IMR-90 (cell line): ENCODE results near the gene NFATC1. TPM values are rescaled to one million over a fixed set of nuclear protein-coding genes. Genes with fewer than 3 reads are reported as not detected.

Experiments used
- ATAC-seq: fragments of 200-7000 bp; cut with Tn5 transposase; 2 replicates; pipeline ENCODE4 v1.9.1; 2020; ENCODE audit warnings: low read depth, mild to moderate bottlenecking, moderate library complexity
- BruUV-seq: library from RNA; stranded (reverse); fragments of 400-500 nt; replicated peaks from 2 replicates; lab custom pipeline; 2021; lab: Mats Ljungman, UMichigan
- CTCF ChIA-PET: fragments of 300-600 bp; formaldehyde crosslinking; extraction: SDS; loops from one replicate; lab custom pipeline; 2021; ENCODE audit warnings: antibody characterized with exemption; lab: Yijun Ruan, JAX
- POLR2A ChIA-PET: fragments of 300-600 bp; sonication (Branson Sonifier 250); formaldehyde crosslinking; loops from one replicate; lab custom pipeline; 2022; ENCODE audit warnings: antibody characterized with exemption; ENCODE audit not compliant: unreplicated experiment; lab: Charles Lee
- DNase-seq: peaks from one replicate; pipeline ENCODE4 v3.0.0; 2013
- H2AFZ ChIP-seq: replicated peaks from 2 replicates; pipeline ENCODE3; 2013; ENCODE audit warnings: low read length, mild to moderate bottlenecking; ENCODE audit not compliant: poor library complexity
- H2AK5ac ChIP-seq: 2 replicates; pipeline ENCODE4 v1.6.1; 2013; ENCODE audit warnings: low read depth, low read length, inconsistent platforms
- H2AK9ac ChIP-seq: replicated peaks from 2 replicates; pipeline ENCODE3; 2013; ENCODE audit warnings: mild to moderate bottlenecking, low read depth, low read length, moderate library complexity; ENCODE audit not compliant: poor library complexity
- H2BK120ac ChIP-seq: 2 replicates; pipeline ENCODE4 v1.6.1; 2013; ENCODE audit warnings: low read depth, low read length, inconsistent platforms
- H2BK15ac ChIP-seq: 3 replicates; pipeline ENCODE4 v1.6.1; 2013; ENCODE audit warnings: low read depth, low read length, inconsistent platforms
- H2BK20ac ChIP-seq: 2 replicates; pipeline ENCODE4 v1.6.1; 2013; ENCODE audit warnings: low read depth, mild to moderate bottlenecking, inconsistent platforms, low read length, moderate library complexity
- H2BK5ac ChIP-seq: 2 replicates; pipeline ENCODE4 v1.6.1; 2013; ENCODE audit warnings: mild to moderate bottlenecking, low read depth, low read length, inconsistent platforms; ENCODE audit not compliant: poor library complexity, severe bottlenecking
- H3K14ac ChIP-seq: replicated peaks from 2 replicates; pipeline ENCODE4 v1.6.1; 2013; ENCODE audit warnings: low read depth, low read length, inconsistent platforms
- H3K18ac ChIP-seq: 2 replicates; pipeline ENCODE4 v1.6.1; 2013; ENCODE audit warnings: low read depth, low read length, control low read depth
- H3K23ac ChIP-seq: 2 replicates; pipeline ENCODE4 v1.6.1; 2013; ENCODE audit warnings: low read depth, low read length, inconsistent platforms
- H3K27ac ChIP-seq: 2 replicates; pipeline ENCODE4 v1.5.1; 2013; ENCODE audit warnings: mild to moderate bottlenecking, control low read depth, low read length; ENCODE audit not compliant: insufficient read depth
- H3K27me3 ChIP-seq: 2 replicates; pipeline ENCODE4 v1.6.1; 2013; ENCODE audit warnings: low read length; ENCODE audit not compliant: control insufficient read depth, insufficient read depth
- H3K36me3 ChIP-seq: 2 replicates; pipeline ENCODE4 v1.6.1; 2013; ENCODE audit warnings: low read length, mixed read lengths; ENCODE audit not compliant: control insufficient read depth, insufficient read depth
- H3K4ac ChIP-seq: 2 replicates; pipeline ENCODE4 v1.6.1; 2013; ENCODE audit warnings: low read depth, low read length, inconsistent platforms
- H3K4me1 ChIP-seq: 2 replicates; pipeline ENCODE4 v1.6.1; 2013; ENCODE audit warnings: low read length, mixed read lengths; ENCODE audit not compliant: control insufficient read depth, insufficient read depth
- H3K4me2 ChIP-seq: 2 replicates; pipeline ENCODE4 v1.6.1; 2013; ENCODE audit warnings: low read depth, mild to moderate bottlenecking, control low read depth, low read length, moderate library complexity
- H3K4me3 ChIP-seq: 2 replicates; pipeline ENCODE4 v1.5.1; 2013; ENCODE audit warnings: low read depth, mild to moderate bottlenecking, control low read depth, low read length, moderate library complexity; ENCODE audit not compliant: insufficient read depth
- H3K56ac ChIP-seq: 2 replicates; pipeline ENCODE4 v1.6.1; 2013; ENCODE audit warnings: low read length, inconsistent platforms; ENCODE audit not compliant: insufficient read depth; ENCODE audit errors: extremely low read depth
- H3K79me1 ChIP-seq, 2 experiments: 2 replicates each; pipeline ENCODE4 v1.6.1; 2013; ENCODE audit warnings: low read length in 2 of 2, inconsistent platforms in 1 of 2, low read depth in 1 of 2
- H3K9ac ChIP-seq: 2 replicates; pipeline ENCODE4 v1.6.1; 2013; ENCODE audit warnings: low read depth, low read length, control low read depth
- H3K9me1 ChIP-seq: 2 replicates; pipeline ENCODE4 v1.6.1; 2013; ENCODE audit warnings: low read length, inconsistent platforms; ENCODE audit not compliant: insufficient read depth
- H3K9me3 ChIP-seq: 2 replicates; pipeline ENCODE4 v1.6.1; 2013; ENCODE audit warnings: low read length; ENCODE audit not compliant: control insufficient read depth, insufficient read depth
- H4K20me1 ChIP-seq: 2 replicates; pipeline ENCODE4 v1.6.1; 2013; ENCODE audit warnings: low read length, inconsistent platforms; ENCODE audit not compliant: insufficient read depth
- H4K5ac ChIP-seq: 2 replicates; pipeline ENCODE4 v1.6.1; 2013; ENCODE audit warnings: mild to moderate bottlenecking, low read depth, low read length, control low read depth
- H4K8ac ChIP-seq, 2 experiments: 2 replicates each; pipeline ENCODE4 v1.6.1; 2013; ENCODE audit warnings: low read depth in 2 of 2, low read length in 2 of 2, control low read depth in 1 of 2, inconsistent platforms in 1 of 2
- H4K91ac ChIP-seq: 2 replicates; pipeline ENCODE4 v1.6.1; 2013; ENCODE audit warnings: low read depth, low read length, inconsistent platforms; ENCODE audit not compliant: insufficient read depth
- WGBS, 2 experiments: methylation state at CpG; one replicate each; pipeline versions ENCODE4 v1.1.5 to v1.1.7; 2013; ENCODE audit warnings: missing lambda C conversion rate in 2 of 2; ENCODE audit not compliant: insufficient read length in 1 of 2; ENCODE audit errors: extremely low coverage in 2 of 2; 5-methylcytosine and 5-hydroxymethylcytosine counted together
- dilution Hi-C: fragments of 300-500 bp; cut with HindIII; formaldehyde crosslinking; loops from one replicate; pipeline ENCODE4 v1.14.3; 2018; ENCODE audit warnings: low sequenced_read_pairs; ENCODE audit not compliant: unreplicated experiment
- in situ Hi-C: fragments of 300-500 bp; cut with MboI; formaldehyde crosslinking; loops from 3 replicates; pipeline ENCODE4 v1.14.3; 2019; ENCODE audit warnings: low sequenced_read_pairs, inconsistent platforms, mixed read lengths
- intact Hi-C: fragments of 100-400 bp; cut with micrococcal nuclease; formaldehyde crosslinking; loops from 2 replicates; pipeline ENCODE4 v1.10.0; 2022
- polyA plus RNA-seq, 3 experiments: library from polyadenylated mRNA; depleted of rRNA; stranded (reverse); fragments of >200 nt; gene quantifications; 2 replicates each; pipeline ENCODE4 v1.2.3, GENCODE V29; 2012; ENCODE audit warnings: low replicate concordance in 1 of 3
- total RNA-seq: library from RNA; depleted of rRNA; stranded (reverse); fragments of >200 nt; gene quantifications from 2 replicates; pipeline ENCODE4 v1.2.3, GENCODE V29; 2012
- TF ChIP-seq, protein P1 (sequence below): fragments of 150-350 bp; IDR thresholded peaks from 2 replicates; pipeline ENCODE4 v1.6.1; 2017; ENCODE audit warnings: mild to moderate bottlenecking, antibody characterized with exemption, low read length, low read depth

NFATC1 gene
- total and polyA plus RNA-seq, 2 of the 4 experiments (the other 2 are of a cell fraction) = 0.36 to 1.8 TPM

DNA sequence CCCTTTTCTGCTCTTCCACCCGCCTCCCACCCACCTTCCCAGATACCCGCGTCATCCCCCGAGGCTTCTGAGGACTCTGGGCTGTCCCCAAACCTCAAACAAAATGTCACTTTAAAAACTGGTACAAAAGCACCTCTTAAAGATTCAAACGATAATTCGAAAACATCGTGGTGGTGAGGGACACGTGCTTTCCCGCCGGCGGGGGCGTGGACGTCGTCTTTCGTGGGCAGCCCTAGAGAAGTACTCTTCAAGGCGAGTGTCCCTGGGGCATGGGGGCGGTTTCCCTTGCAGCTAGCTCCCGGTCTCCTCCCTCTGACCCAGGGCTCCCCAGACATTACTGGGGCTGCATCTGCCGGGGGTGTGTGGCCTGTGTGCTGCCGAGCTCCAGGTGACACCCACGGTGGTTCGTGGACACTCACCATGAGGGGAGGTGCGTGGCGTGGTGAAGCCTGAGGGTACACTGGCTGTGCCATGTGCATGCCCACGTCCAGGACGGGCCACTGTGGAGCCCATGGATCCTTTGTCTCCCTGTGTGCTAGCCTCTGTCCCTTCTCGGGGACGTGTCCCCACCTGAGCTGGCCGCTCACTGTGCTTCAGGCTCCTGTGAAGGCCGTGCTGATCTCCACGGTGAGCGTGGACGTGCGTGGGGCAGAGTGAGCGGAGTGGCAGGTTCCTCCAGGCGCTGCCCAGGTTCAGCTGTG, 117.8 kb downstream of the NFATC1 start:
- in situ Hi-C loops = no loop called here
- Histone ChIP-seq H3K9ac (no peak overlapping the region), H2BK15ac (no peak overlapping the region), H2BK120ac (no peak overlapping the region), H4K5ac (no peak overlapping the region), H3K9me1 (no peaks in the 10 kb centered on the region), H3K4ac (no peak overlapping the region), H3K79me1 (no peaks in the 10 kb centered on the region), H2AK5ac (no peak overlapping the region), H3K36me3 (no peaks in the 10 kb centered on the region), H3K23ac (no peak overlapping the region), H2AK9ac (no peak overlapping the region), H3K4me1 (no peaks in the 10 kb centered on the region), H3K27ac (no peak overlapping the region), H4K20me1 (no peaks in the 10 kb centered on the region), H2BK20ac (no peak overlapping the region), H4K91ac (no peak overlapping the region), H2BK5ac (no peak overlapping the region), H4K8ac (no peak overlapping the region), H2AFZ (peak overlapping the region; percentile 51), H3K56ac (no peak overlapping the region), H3K18ac (no peak overlapping the region), H3K4me2 (no peak overlapping the region), H3K14ac (no peak overlapping the region), H3K4me3 (no peak overlapping the region), H3K27me3 (no peaks in the 10 kb centered on the region), H3K9me3 (no peaks in the 10 kb centered on the region)
- no peak for DNase-seq
- no peak for ATAC-seq
- TF ChIP-seq, protein P1, sequence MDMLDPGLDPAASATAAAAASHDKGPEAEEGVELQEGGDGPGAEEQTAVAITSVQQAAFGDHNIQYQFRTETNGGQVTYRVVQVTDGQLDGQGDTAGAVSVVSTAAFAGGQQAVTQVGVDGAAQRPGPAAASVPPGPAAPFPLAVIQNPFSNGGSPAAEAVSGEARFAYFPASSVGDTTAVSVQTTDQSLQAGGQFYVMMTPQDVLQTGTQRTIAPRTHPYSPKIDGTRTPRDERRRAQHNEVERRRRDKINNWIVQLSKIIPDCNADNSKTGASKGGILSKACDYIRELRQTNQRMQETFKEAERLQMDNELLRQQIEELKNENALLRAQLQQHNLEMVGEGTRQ = no peak
- WGBS, 2 experiments = 93% methylated on average over 25 of the region's 36 CpGs; no CpG with 5 or more reads in 1 of the 2 experiments
- ChIA-PET POLR2A (no interaction called here), CTCF (no interaction called here)
- intact Hi-C loops = no loop called here
- BruUV-seq = no TSS peak
- dilution Hi-C loops = no loop called here
